ENCODE results near the gene ZNF775.

ZNF775 gene

GRCh38 chr7:150361402-150361801 is 17.7 kb upstream of the ZNF775 start:
- Histone ChIP-seq H3K4me1 (ENCODE audit: control insufficient read depth, low read length) (peaks cover 72% of the 10 kb centered on the region), H3K27ac (ENCODE audit: low read depth, low read length) (no peak overlapping the region), H3K4me3 (ENCODE audit: low read length) (no peak overlapping the region), H4K20me1 (ENCODE audit: control insufficient read depth, insufficient read depth, low read depth, low read length) (no peaks in the 10 kb centered on the region), H3K9me3 (ENCODE audit: control insufficient read depth, insufficient read depth, low read length) (no peaks in the 10 kb centered on the region), H3K27me3 (ENCODE audit: control insufficient read depth, low read length) (no peaks in the 10 kb centered on the region), H3K9me2 (replicated peaks; ENCODE audit: control insufficient read depth, low read length) (no peaks in the 10 kb centered on the region), H3K79me2 (ENCODE audit: control insufficient read depth, low read length) (no peaks in the 10 kb centered on the region), H3K4me2 (ENCODE audit: low read length) (no peak overlapping the region), H3F3A (ENCODE audit: control insufficient read depth, insufficient read depth) (peaks cover 36% of the 10 kb centered on the region), H3K36me3 (ENCODE audit: control insufficient read depth, low read length) (no peaks in the 10 kb centered on the region)
- TF ChIP-seq CTCF (IDR thresholded peaks at IDR 0.05; ENCODE audit: low read depth, low read length, poor library complexity, severe bottlenecking) (no peak), EZH2phosphoT487 (IDR thresholded peaks at IDR 0.05; ENCODE audit: borderline replicate concordance, low read length) (no peak)

- TF ChIP-seq EZH2phosphoT487 (IDR thresholded peaks at IDR 0.05; ENCODE audit: borderline replicate concordance, low read length) (no peak), CTCF (IDR thresholded peaks at IDR 0.05; ENCODE audit: low read depth, low read length, poor library complexity, severe bottlenecking) (no peak)
- H3K4me3 ChIP-seq (ENCODE audit: low read length): peak overlapping the region; percentile 43
- peak overlapping the region; percentile 44 for H3K27ac ChIP-seq (ENCODE audit: low read depth, low read length)
- no peaks in the 10 kb centered on the region for H3K9me2 ChIP-seq (replicated peaks; ENCODE audit: control insufficient read depth, low read length)
- no peaks in the 10 kb centered on the region for H3K79me2 ChIP-seq (ENCODE audit: control insufficient read depth, low read length)
- peaks cover 38% of the 10 kb centered on the region for H3F3A ChIP-seq (ENCODE audit: control insufficient read depth, insufficient read depth)
- H3K9me3 ChIP-seq (ENCODE audit: control insufficient read depth, insufficient read depth, low read length): no peaks in the 10 kb centered on the region
- no peaks in the 10 kb centered on the region for H3K27me3 ChIP-seq (ENCODE audit: control insufficient read depth, low read length)
- H3K36me3 ChIP-seq (ENCODE audit: control insufficient read depth, low read length): no peaks in the 10 kb centered on the region
- peaks cover 73% of the 10 kb centered on the region for H3K4me1 ChIP-seq (ENCODE audit: control insufficient read depth, low read length)
- H3K4me2 ChIP-seq (ENCODE audit: low read length): peak overlapping the region; percentile 62
- no peaks in the 10 kb centered on the region for H4K20me1 ChIP-seq (ENCODE audit: control insufficient read depth, insufficient read depth, low read depth, low read length)
These were observed 17.1 kb upstream of the ZNF775 start for GRCh38 chr7:150361807-150362621.

GRCh38 chr7:150363370-150363769 is 15.8 kb upstream of the ZNF775 start:
- H3K4me3 ChIP-seq (ENCODE audit: low read length): peak overlapping the region; percentile 42
- peaks cover 76% of the 10 kb centered on the region for H3K4me1 ChIP-seq (ENCODE audit: control insufficient read depth, low read length)
- H3K36me3 ChIP-seq (ENCODE audit: control insufficient read depth, low read length): no peaks in the 10 kb centered on the region
- no peaks in the 10 kb centered on the region for H3K27me3 ChIP-seq (ENCODE audit: control insufficient read depth, low read length)
- H3K79me2 ChIP-seq (ENCODE audit: control insufficient read depth, low read length): peaks cover 2% of the 10 kb centered on the region; the same call in 1 of the 2 replicates
- no peaks in the 10 kb centered on the region for H4K20me1 ChIP-seq (ENCODE audit: control insufficient read depth, insufficient read depth, low read depth, low read length)
- no peak for TF ChIP-seq EZH2phosphoT487 (IDR thresholded peaks at IDR 0.05; ENCODE audit: borderline replicate concordance, low read length)
- TF ChIP-seq CTCF (IDR thresholded peaks at IDR 0.05; ENCODE audit: low read depth, low read length, poor library complexity, severe bottlenecking): peak; percentile 9
- H3K9me3 ChIP-seq (ENCODE audit: control insufficient read depth, insufficient read depth, low read length): no peaks in the 10 kb centered on the region
- H3F3A ChIP-seq (ENCODE audit: control insufficient read depth, insufficient read depth): peaks cover 37% of the 10 kb centered on the region
- H3K9me2 ChIP-seq (replicated peaks; ENCODE audit: control insufficient read depth, low read length): no peaks in the 10 kb centered on the region
- peak overlapping the region; percentile 62 for H3K4me2 ChIP-seq (ENCODE audit: low read length)
- peak overlapping the region; percentile 90 for H3K27ac ChIP-seq (ENCODE audit: low read depth, low read length)

All from DOHH2 (cell line).